GM12878 (cell line): ENCODE data around the gene YIPF6. TPM values are rescaled to one million over a fixed set of nuclear protein-coding genes. Genes with fewer than 3 reads are reported as not detected.

Source experiments
- FOS ChIP-seq: IDR thresholded peaks from 3 replicates; pipeline ENCODE4 v1.6.1; 2011; ENCODE audit warnings: borderline replicate concordance; ENCODE audit not compliant: insufficient read length; ENCODE audit errors: extremely low read depth
- PBX3 ChIP-seq: IDR thresholded peaks from 2 replicates; pipeline ENCODE4 v1.6.1; 2011; ENCODE audit warnings: mild to moderate bottlenecking, low read depth, low read length, moderate library complexity; ENCODE audit not compliant: insufficient replicate concordance
- polyA plus RNA-seq, 11 experiments: library from polyadenylated mRNA; depleted of rRNA in 4 of 11; unstranded in 6 of 11; stranded (reverse) in 5 of 11; fragments of >200 nt; fragmentation: Nextera tagmentation in 4 of 11; fragmentation: Illumina TruSeq in 1 of 11; extraction: Ambion mirVana in 4 of 11; extraction: Trizol in 1 of 11; gene quantifications; 1 replicate in 1 of 11; 2 replicates in 10 of 11; pipeline versions ENCODE4 v1.2.1 to v1.2.3, GENCODE V29; 2011 to 2016; ENCODE audit warnings: inconsistent platforms in 2 of 11, missing spikeins in 2 of 11, low read depth in 1 of 11
- small RNA-seq: library from RNA; depleted of rRNA; stranded (forward); fragments of <200 nt; gene quantifications from one replicate; pipeline ENCODE3, GENCODE V24; 2014
- total RNA-seq, 4 experiments: library from RNA; depleted of rRNA in 3 of 4; stranded (reverse); fragments of >200 nt in 3 of 4; fragmentation: Illumina TruSeq in 1 of 4; extraction: Trizol in 1 of 4; gene quantifications; 2 replicates each; pipeline versions ENCODE4 v1.2.1 to v1.2.3, GENCODE V29; 2013 to 2021

The YIPF6 gene
- total and polyA plus RNA-seq, 10 of the 15 experiments (the other 5 are each of a cell fraction or from before 2014, with no cell fraction given) = 5.9 to 23.1 (median 12.2) TPM

- TF ChIP-seq PBX3 = no peak
- TF ChIP-seq FOS = no peak
Observed at GRCh38 chrX:68584221-68584620, 85.4 kb downstream of the YIPF6 start (continued).

Small RNAs within 50 kb of the gene (small RNA-seq; reads per million reads assigned to genes)
- not detected for gene RNU6-245P

Other genes with a start within 250 kb of the YIPF6 start
- 0.05 TPM in 1 of 2 replicates, not detected in the other for gene OPHN1, start 65.6 kb upstream of the YIPF6 start, total RNA-seq (2014; rRNA removed)
- gene OPHN1, start 65.6 kb upstream of the YIPF6 start, total RNA-seq (2014; rRNA removed; fragmentation: Illumina TruSeq; extraction: Trizol) = under 0.01 TPM in 1 of 2 replicates, not detected in the other
- gene OPHN1, start 65.6 kb upstream of the YIPF6 start, total RNA-seq (2021) = 0.03 TPM in 2 replicates
- gene OPHN1, start 65.6 kb upstream of the YIPF6 start, polyA plus RNA-seq (2011; rRNA removed) = 0.03 and 0.04 TPM in 2 replicates
- not detected in 2 replicates for gene OPHN1, start 65.6 kb upstream of the YIPF6 start, polyA plus RNA-seq (2014; fragmentation: Illumina TruSeq; extraction: Trizol)
- not detected for gene OPHN1, start 65.6 kb upstream of the YIPF6 start, polyA plus RNA-seq (2014; fragmentation: Nextera tagmentation; extraction: Ambion mirVana)
- gene OPHN1, start 65.6 kb upstream of the YIPF6 start, polyA plus RNA-seq (2014; rRNA removed) = not detected in 2 replicates
- under 1 TPM in 1 of 2 experiments, not detected in 1; 0.03 TPM for gene OPHN1, start 65.6 kb upstream of the YIPF6 start, polyA plus RNA-seq (2016; fragmentation: Nextera tagmentation; extraction: Ambion mirVana)
- not detected in 2 replicates for gene STARD8, start 148.6 kb downstream of the YIPF6 start, total RNA-seq (2014; rRNA removed)
- not detected in 2 replicates for gene STARD8, start 148.6 kb downstream of the YIPF6 start, total RNA-seq (2014; rRNA removed; fragmentation: Illumina TruSeq; extraction: Trizol)
- gene STARD8, start 148.6 kb downstream of the YIPF6 start, total RNA-seq (2021) = 0.10 and 0.13 TPM in 2 replicates
- 0.01 and 0.04 TPM in 2 replicates for gene STARD8, start 148.6 kb downstream of the YIPF6 start, polyA plus RNA-seq (2011; rRNA removed)
- 0.03 TPM in 1 of 2 replicates, not detected in the other for gene STARD8, start 148.6 kb downstream of the YIPF6 start, polyA plus RNA-seq (2014; fragmentation: Illumina TruSeq; extraction: Trizol)
- not detected for gene STARD8, start 148.6 kb downstream of the YIPF6 start, polyA plus RNA-seq (2014; fragmentation: Nextera tagmentation; extraction: Ambion mirVana)
- gene STARD8, start 148.6 kb downstream of the YIPF6 start, polyA plus RNA-seq (2014; rRNA removed) = 0.14 TPM in 1 of 2 replicates, not detected in the other
- not detected for gene STARD8, start 148.6 kb downstream of the YIPF6 start, polyA plus RNA-seq (2016; fragmentation: Nextera tagmentation; extraction: Ambion mirVana)